Measurements from ENCODE around the gene SLC29A1.

Gene SLC29A1

GRCh38 chr6:44250067-44250717, 26.8 kb downstream of the SLC29A1 start:
- H3K4me1 Mint-ChIP-seq (ENCODE audit: low read depth) = peaks cover 90% of the 10 kb centered on the region
- peaks cover 86% of the 10 kb centered on the region for H3K36me3 Mint-ChIP-seq (ENCODE audit: low read depth)
- H3K9me3 Mint-ChIP-seq = no peaks in the 10 kb centered on the region
- H3K27ac Mint-ChIP-seq = peak overlapping the region; percentile 100
- H3K27me3 Mint-ChIP-seq = peaks cover 5% of the 10 kb centered on the region
- peak overlapping the region; percentile 96 for H3K4me3 Mint-ChIP-seq

GRCh38 chr6:44250718-44251123, 27.3 kb downstream of the SLC29A1 start:
- H3K27me3 Mint-ChIP-seq = peaks cover 5% of the 10 kb centered on the region
- peak overlapping the region; percentile 96 for H3K4me3 Mint-ChIP-seq
- H3K27ac Mint-ChIP-seq = peak overlapping the region; percentile 100
- H3K9me3 Mint-ChIP-seq = no peaks in the 10 kb centered on the region
- H3K36me3 Mint-ChIP-seq (ENCODE audit: low read depth) = peaks cover 92% of the 10 kb centered on the region
- peaks cover 90% of the 10 kb centered on the region for H3K4me1 Mint-ChIP-seq (ENCODE audit: low read depth)

GRCh38 chr6:44251576-44252524, 28.5 kb downstream of the SLC29A1 start:
- Mint-ChIP-seq H3K9me3 (no peaks in the 10 kb centered on the region), H3K27ac (peak overlapping the region; percentile 100), H3K4me3 (peak overlapping the region; percentile 96), H3K27me3 (peaks cover 3% of the 10 kb centered on the region), H3K36me3 (ENCODE audit: low read depth) (peaks cover 96% of the 10 kb centered on the region), H3K4me1 (ENCODE audit: low read depth) (peaks cover 95% of the 10 kb centered on the region)

- no peaks in the 10 kb centered on the region for H3K9me3 Mint-ChIP-seq
- peak overlapping the region; percentile 96 for H3K4me3 Mint-ChIP-seq
These were observed 30.1 kb downstream of the SLC29A1 start for GRCh38 chr6:44253307-44254101.

GRCh38 chr6:44254191-44255104, 31.1 kb downstream of the SLC29A1 start:
- Mint-ChIP-seq H3K9me3 (no peaks in the 10 kb centered on the region), H3K27me3 (no peaks in the 10 kb centered on the region), H3K4me3 (peak overlapping the region; percentile 92), H3K27ac (peak overlapping the region; percentile 89), H3K36me3 (ENCODE audit: low read depth) (peaks cover 86% of the 10 kb centered on the region), H3K4me1 (ENCODE audit: low read depth) (peaks cover 86% of the 10 kb centered on the region)

More at GRCh38 chr6:44253307-44254101, 30.1 kb downstream of the SLC29A1 start:
- no peaks in the 10 kb centered on the region for H3K27me3 Mint-ChIP-seq
- peaks cover 89% of the 10 kb centered on the region for H3K4me1 Mint-ChIP-seq (ENCODE audit: low read depth)
- peaks cover 88% of the 10 kb centered on the region for H3K36me3 Mint-ChIP-seq (ENCODE audit: low read depth)
- H3K27ac Mint-ChIP-seq = peak overlapping the region; percentile 67

GRCh38 chr6:44255105-44255808, 31.9 kb downstream of the SLC29A1 start:
- H3K27ac Mint-ChIP-seq = peak overlapping the region; percentile 89
- H3K27me3 Mint-ChIP-seq = no peaks in the 10 kb centered on the region
- peak overlapping the region; percentile 92 for H3K4me3 Mint-ChIP-seq
- peaks cover 82% of the 10 kb centered on the region for H3K4me1 Mint-ChIP-seq (ENCODE audit: low read depth)
- H3K36me3 Mint-ChIP-seq (ENCODE audit: low read depth) = peaks cover 85% of the 10 kb centered on the region
- no peaks in the 10 kb centered on the region for H3K9me3 Mint-ChIP-seq

GRCh38 chr6:44255871-44256774, 32.7 kb downstream of the SLC29A1 start:
- H3K9me3 Mint-ChIP-seq = no peaks in the 10 kb centered on the region
- peaks cover 82% of the 10 kb centered on the region for H3K4me1 Mint-ChIP-seq (ENCODE audit: low read depth)
- H3K27ac Mint-ChIP-seq = peak overlapping the region; percentile 89
- peak overlapping the region; percentile 92 for H3K4me3 Mint-ChIP-seq
- peaks cover 83% of the 10 kb centered on the region for H3K36me3 Mint-ChIP-seq (ENCODE audit: low read depth)
- no peaks in the 10 kb centered on the region for H3K27me3 Mint-ChIP-seq

GRCh38 chr6:44256775-44257024, 33.3 kb downstream of the SLC29A1 start:
- H3K9me3 Mint-ChIP-seq = no peaks in the 10 kb centered on the region
- H3K4me3 Mint-ChIP-seq = peak overlapping the region; percentile 92
- no peaks in the 10 kb centered on the region for H3K27me3 Mint-ChIP-seq
- peak overlapping the region; percentile 89 for H3K27ac Mint-ChIP-seq
- H3K4me1 Mint-ChIP-seq (ENCODE audit: low read depth) = peaks cover 79% of the 10 kb centered on the region
- H3K36me3 Mint-ChIP-seq (ENCODE audit: low read depth) = peaks cover 79% of the 10 kb centered on the region

DNA sequence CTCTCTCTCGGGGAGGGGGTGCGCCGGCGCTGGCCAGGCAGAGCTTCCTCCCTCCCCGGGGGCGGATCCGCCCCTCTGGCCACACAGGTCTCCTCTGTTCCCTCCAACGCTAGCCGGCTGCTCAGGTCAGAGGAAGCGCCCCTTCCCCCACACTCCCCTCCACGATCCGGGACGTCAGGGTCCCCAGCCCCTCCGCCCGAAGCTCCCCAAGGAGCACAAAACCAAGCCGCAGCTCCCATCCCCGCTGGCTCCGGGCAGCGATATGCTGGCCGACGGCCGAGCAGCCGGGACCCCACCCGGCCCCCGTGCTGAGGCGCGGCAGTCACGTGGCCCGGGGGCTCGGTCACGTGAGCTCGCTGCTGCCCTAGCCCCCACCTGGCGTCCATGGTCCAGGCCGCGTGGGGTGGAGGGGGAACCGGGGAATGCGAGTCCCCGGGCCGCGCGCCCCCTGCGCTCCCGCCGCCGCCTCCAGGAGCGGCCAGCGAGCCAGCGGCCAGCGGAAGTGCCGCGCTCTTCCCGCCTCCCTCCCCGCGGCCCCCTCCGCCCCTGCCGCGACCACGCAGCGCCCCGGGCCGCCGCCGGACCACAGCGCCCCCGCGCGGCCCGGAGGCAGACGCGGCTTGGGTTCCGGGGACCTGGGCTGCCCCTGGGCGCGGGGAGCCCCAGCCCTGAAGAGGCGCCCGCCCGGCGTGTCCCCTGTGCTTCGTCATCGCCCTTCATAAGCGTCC, 33.8 kb downstream of the SLC29A1 start, which contains the start of gene SLC35B2:
SLC35B2 (minus strand) TSS at position 504 of the 728 bp plus-strand sequence; CDS start at position 386, 118 bp downstream.
- Mint-ChIP-seq H3K9me3 (no peaks in the 10 kb centered on the region), H3K36me3 (ENCODE audit: low read depth) (peaks cover 78% of the 10 kb centered on the region), H3K27ac (peak within 1 kb of the TSS; percentile 98), H3K4me3 (peak within 1 kb of the TSS; percentile 92), H3K27me3 (no peaks in the 10 kb centered on the region), H3K4me1 (ENCODE audit: low read depth) (peaks cover 79% of the 10 kb centered on the region)

DNA sequence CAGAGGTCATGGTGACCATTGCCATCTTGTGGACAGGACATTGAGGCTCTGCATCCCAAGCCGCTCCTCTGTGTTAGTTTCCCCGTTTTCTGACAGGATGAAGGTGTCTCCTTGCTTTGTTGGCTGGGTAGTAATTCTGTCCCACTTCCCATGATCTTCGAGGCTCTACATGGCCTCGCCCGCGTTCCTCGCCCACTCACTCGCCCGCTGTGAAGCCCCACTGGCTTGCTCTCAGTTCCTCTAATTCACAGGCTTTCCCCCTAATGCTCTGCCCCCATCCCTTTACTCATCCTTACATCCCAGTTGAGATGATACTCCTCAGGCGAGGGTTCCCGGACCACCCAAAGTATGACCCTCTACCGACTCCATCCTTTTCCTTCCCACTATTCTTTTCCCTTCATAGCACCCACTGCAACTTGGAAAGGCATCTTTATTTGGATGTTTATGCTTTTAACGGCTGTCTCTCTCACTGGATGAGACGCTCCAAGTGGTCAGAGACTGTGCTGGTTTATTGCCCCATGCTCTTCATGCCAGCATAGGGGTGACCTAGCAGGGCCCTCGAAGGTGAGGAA, 34.4 kb downstream of the SLC29A1 start:
- no peaks in the 10 kb centered on the region for H3K9me3 Mint-ChIP-seq
- H3K4me1 Mint-ChIP-seq (ENCODE audit: low read depth) = peaks cover 79% of the 10 kb centered on the region
- H3K4me3 Mint-ChIP-seq = peak overlapping the region; percentile 83
- H3K36me3 Mint-ChIP-seq (ENCODE audit: low read depth) = peaks cover 73% of the 10 kb centered on the region
- peak overlapping the region; percentile 98 for H3K27ac Mint-ChIP-seq
- no peaks in the 10 kb centered on the region for H3K27me3 Mint-ChIP-seq

DNA sequence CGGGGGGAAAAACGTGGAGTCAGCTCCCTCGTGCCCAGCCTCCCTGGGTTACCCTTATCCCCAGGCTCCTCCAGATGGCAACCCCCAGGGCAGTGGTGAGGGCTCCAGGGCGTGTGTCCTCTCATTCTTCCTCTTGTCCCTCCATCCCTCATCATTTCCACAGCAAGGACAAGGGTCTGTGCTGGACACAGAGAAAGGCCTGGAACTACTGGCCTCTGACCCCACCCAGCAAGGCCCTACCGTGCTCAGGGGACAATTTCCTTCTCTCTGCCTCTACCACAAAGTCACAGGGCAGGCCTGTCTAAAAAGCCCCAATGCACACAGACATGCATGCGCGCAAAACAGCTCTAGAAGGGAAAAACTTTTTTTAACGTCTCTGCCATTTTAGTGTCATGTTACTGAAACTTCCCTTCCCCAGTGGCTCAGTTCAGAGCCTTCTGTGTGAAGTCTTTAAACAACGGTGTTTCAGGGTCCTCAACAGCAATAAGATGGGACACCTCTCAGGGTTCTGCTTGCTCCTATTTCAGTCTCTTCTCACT, 35.0 kb downstream of the SLC29A1 start:
- H3K36me3 Mint-ChIP-seq (ENCODE audit: low read depth) = peaks cover 68% of the 10 kb centered on the region
- H3K9me3 Mint-ChIP-seq = no peaks in the 10 kb centered on the region
- H3K4me3 Mint-ChIP-seq = peak overlapping the region; percentile 83
- no peaks in the 10 kb centered on the region for H3K27me3 Mint-ChIP-seq
- H3K4me1 Mint-ChIP-seq (ENCODE audit: low read depth) = peaks cover 79% of the 10 kb centered on the region
- H3K27ac Mint-ChIP-seq = peak overlapping the region; percentile 98

DNA sequence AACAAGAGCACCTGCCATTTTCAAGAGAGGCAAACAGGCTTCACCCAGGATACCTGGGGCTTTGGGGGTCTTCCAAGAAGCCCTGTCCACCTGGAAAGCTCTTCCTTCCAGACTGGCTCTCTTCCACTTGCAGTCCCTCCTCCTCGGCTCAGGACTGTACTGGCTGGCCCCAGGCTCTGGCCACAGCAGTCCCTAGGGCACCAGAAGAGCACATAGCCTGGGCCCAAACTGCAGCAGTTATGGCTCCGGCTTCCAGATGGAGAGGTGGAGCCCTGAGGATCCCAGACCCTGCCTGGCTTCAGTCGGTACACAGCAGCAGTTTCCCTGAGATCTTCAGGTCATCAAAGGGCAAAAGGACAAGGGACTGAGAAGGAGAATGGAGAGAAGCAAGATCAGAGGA, 35.5 kb downstream of the SLC29A1 start:
- H3K36me3 Mint-ChIP-seq (ENCODE audit: low read depth) = peaks cover 63% of the 10 kb centered on the region

More for the DNA sequence above, 35.5 kb downstream of the SLC29A1 start:
- Mint-ChIP-seq H3K9me3 (no peaks in the 10 kb centered on the region), H3K4me3 (peak overlapping the region; percentile 83), H3K27me3 (no peaks in the 10 kb centered on the region), H3K27ac (peak overlapping the region; percentile 98), H3K4me1 (ENCODE audit: low read depth) (peaks cover 78% of the 10 kb centered on the region)

Measured in stimulated activated naive CD8-positive, alpha-beta T cell treated with anti-CD3 and anti-CD28 coated beads, Interleukin-15, Interleukin-2, amounts not matched to agents 100 ng/mL and 50 ng/mL, for 24 hours (primary cell).